Spleen (tissue), 11 donors: Measurements from ENCODE around the gene CYTH2. TPM values are rescaled to one million over a fixed set of nuclear protein-coding genes. Genes with fewer than 3 reads are reported as not detected.
"Not testable (repeated sequence)": the region's sequence is repeated elsewhere in the genome, so short reads cannot be mapped to it uniquely, and the experiment has no call there.

Source experiments
- DNase-seq: peaks from one replicate; pipeline ENCODE4 v3.0.0-alpha.2; 2020
- H3K27ac ChIP-seq, 8 donors: fragments of 200-600 bp; sonication (generic) in 7 of 8; 1 replicate in 4 of 8; 2 replicates in 4 of 8; pipeline versions ENCODE4 v1.5.0 to v1.8.0; 2016 to 2021; ENCODE audit warnings: inconsistent platforms in 4 of 8, mild to moderate bottlenecking in 4 of 8, moderate library complexity in 1 of 8
- H3K27me3 ChIP-seq, 7 donors: fragments of 200-600 bp; sonication (generic) in 6 of 7; replicated peaks in 1 of 7; 1 replicate in 4 of 7; 2 replicates in 3 of 7; pipeline versions ENCODE4 v1.5.0 to v1.8.0; 2016 to 2021; ENCODE audit warnings: inconsistent platforms in 3 of 7, mild to moderate bottlenecking in 1 of 7
- H3K36me3 ChIP-seq, 6 donors: fragments of 200-600 bp; sonication (generic) in 5 of 6; 1 replicate in 4 of 6; 2 replicates in 2 of 6; pipeline versions ENCODE4 v1.5.0 to v1.8.0; 2016 to 2021; ENCODE audit warnings: inconsistent platforms in 2 of 6
- H3K4me1 ChIP-seq, 6 donors: fragments of 200-600 bp; sonication (generic) in 5 of 6; 1 replicate in 3 of 6; 2 replicates in 3 of 6; pipeline versions ENCODE4 v1.5.0 to v1.8.0; 2016 to 2021; ENCODE audit warnings: inconsistent platforms in 3 of 6
- H3K4me3 ChIP-seq, 8 donors: fragments of 200-600 bp; sonication (generic) in 7 of 8; 1 replicate in 4 of 8; 2 replicates in 4 of 8; pipeline versions ENCODE4 v1.5.0 to v1.8.0; 2016 to 2021; ENCODE audit warnings: inconsistent platforms in 4 of 8, mild to moderate bottlenecking in 4 of 8, moderate library complexity in 2 of 8
- H3K9me3 ChIP-seq, 8 donors: fragments of 200-600 bp; sonication (generic) in 7 of 8; 1 replicate in 4 of 8; 2 replicates in 4 of 8; pipeline versions ENCODE4 v1.5.0 to v1.8.0; 2016 to 2021; ENCODE audit warnings: inconsistent platforms in 4 of 8
- POLR2A ChIP-seq, 3 donors: fragments of 450-650 bp; IDR thresholded peaks; one replicate each; pipeline ENCODE4 v1.5.1; 2017; ENCODE audit warnings: antibody characterized with exemption in 3 of 3, mild to moderate bottlenecking in 1 of 3
- POLR2AphosphoS5 ChIP-seq, 3 donors: sonication (generic); formaldehyde crosslinking; IDR thresholded peaks; one replicate each; pipeline ENCODE4 v1.5.1; 2017; ENCODE audit warnings: antibody characterized with exemption in 3 of 3
- WGBS, 5 donors: extraction: QIAGEN DNeasy Blood & Tissue Kit in 3 of 5; methylation state at CpG; one replicate each; pipeline versions ENCODE4 v1.1.5 to v1.1.7; 2013 to 2018; 5-methylcytosine and 5-hydroxymethylcytosine counted together
- intact Hi-C: fragments of 100-400 bp; cut with DNase I; formaldehyde crosslinking; loops from one replicate; pipeline ENCODE4 v1.15.0; 2023; ENCODE audit warnings: low total_unique reads
- polyA plus RNA-seq, 3 donors: library from polyadenylated mRNA; stranded (reverse); fragments of 200-250 nt; gene quantifications; one replicate each; pipeline ENCODE4 v1.2.1, GENCODE V29; 2013
- total RNA-seq, 7 donors: library from RNA; depleted of rRNA in 3 of 7; stranded (reverse); fragments of >200 nt in 3 of 7; fragmentation: NEBNext Ultra II Directional in 4 of 7; extraction: Animal tissue kit (Norgen Biotek cat#: 25700) in 4 of 7; gene quantifications; one replicate each; pipeline versions ENCODE4 v1.1.0 to v1.2.1, GENCODE V29; 2016 to 2021
- TF ChIP-seq, protein P1 (sequence below), 11 experiments: fragments of 200-600 bp in 7 of 11; fragments of 450-650 bp in 4 of 11; sonication (generic) in 4 of 11; IDR thresholded peaks in 8 of 11; conservative IDR thresholded peaks in 3 of 11; 1 replicate in 7 of 11; 2 replicates in 4 of 11; pipeline versions ENCODE4 v1.4.0 to v1.8.0; 2016 to 2021; ENCODE audit warnings: antibody characterized with exemption in 11 of 11, inconsistent platforms in 4 of 11, mild to moderate bottlenecking in 1 of 11
- donor health status: healthy with polysubstance abuse.
- donor health status: DM: no; HTN: no; CAD: no; lungs with moderate emphysema.
- donor health status: DM: no; HTN: no; CAD: no.
- donor health status: Bipolar disorder and iron deficiency.
- donor health status: healthy.
- donor health status: DM: no; HTN: no; CAD: no.
- donor health status: DM: yes; HTN: yes; CAD: no.

Gene CYTH2
- total and polyA plus RNA-seq, 10 donors, result 22.6 to 66.4 (median 40.7) TPM

DNA sequence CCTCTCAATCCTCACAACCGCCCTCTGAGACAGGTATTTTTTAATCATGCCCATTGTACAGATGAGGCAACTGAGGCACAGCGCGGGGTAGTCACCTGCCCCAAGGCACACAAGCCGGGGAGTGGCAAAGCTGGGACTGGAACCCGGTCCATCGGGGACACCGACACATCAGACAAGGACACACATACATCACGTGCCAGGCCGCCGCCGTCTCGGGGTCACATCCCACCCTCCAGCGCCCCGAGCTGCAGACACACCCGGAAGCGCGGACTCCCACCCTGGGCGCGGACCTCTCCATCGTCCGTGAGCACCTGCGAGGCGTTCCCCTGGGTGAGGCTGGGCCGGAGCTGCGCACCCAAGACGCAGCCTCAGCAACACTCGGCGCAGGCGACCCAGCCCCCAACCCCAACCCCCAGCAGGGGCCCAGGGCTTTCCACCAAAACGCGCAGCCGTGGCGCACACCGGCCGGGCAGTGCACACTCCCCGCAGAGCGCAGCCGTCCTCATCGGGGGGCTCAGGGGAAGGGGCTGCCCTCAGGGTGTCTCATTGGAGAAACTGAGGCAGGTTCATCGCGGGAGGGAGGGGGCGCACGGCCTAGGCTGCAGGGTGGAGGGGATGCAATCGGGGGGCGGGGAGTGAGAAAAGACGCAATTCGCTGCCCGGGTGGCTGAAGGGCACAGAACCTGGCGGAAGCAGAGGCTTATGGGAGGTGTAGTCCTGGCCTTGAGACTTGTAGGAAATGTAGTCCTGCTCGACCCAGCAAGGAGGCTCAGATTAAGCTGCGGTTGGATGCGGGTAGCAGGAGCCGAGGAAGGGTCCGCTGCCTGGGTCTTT lies 44.3 kb downstream of the CYTH2 start:
- Histone ChIP-seq H3K27me3 (peaks cover 0 to 51% (median 32%) of the 10 kb centered on the region in 7 donors), H3K4me1 (peaks cover 5 to 42% (median 38%) of the 10 kb centered on the region in 6 donors), H3K4me3 (peak overlapping the region; percentile 42 to 81 (median 58)), H3K27ac (peak overlapping the region in 7 of 8 donors; percentile 5 to 83 (median 73)), H3K9me3 (no peaks in the 10 kb centered on the region), H3K36me3 (no peaks in the 10 kb centered on the region)
- TF ChIP-seq, protein P1, sequence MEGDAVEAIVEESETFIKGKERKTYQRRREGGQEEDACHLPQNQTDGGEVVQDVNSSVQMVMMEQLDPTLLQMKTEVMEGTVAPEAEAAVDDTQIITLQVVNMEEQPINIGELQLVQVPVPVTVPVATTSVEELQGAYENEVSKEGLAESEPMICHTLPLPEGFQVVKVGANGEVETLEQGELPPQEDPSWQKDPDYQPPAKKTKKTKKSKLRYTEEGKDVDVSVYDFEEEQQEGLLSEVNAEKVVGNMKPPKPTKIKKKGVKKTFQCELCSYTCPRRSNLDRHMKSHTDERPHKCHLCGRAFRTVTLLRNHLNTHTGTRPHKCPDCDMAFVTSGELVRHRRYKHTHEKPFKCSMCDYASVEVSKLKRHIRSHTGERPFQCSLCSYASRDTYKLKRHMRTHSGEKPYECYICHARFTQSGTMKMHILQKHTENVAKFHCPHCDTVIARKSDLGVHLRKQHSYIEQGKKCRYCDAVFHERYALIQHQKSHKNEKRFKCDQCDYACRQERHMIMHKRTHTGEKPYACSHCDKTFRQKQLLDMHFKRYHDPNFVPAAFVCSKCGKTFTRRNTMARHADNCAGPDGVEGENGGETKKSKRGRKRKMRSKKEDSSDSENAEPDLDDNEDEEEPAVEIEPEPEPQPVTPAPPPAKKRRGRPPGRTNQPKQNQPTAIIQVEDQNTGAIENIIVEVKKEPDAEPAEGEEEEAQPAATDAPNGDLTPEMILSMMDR (IDR thresholded peaks at IDR 0.05 in 8 of 11, conservative IDR thresholded peaks at IDR 0.05 in 3 of 11), result no peak
- TF ChIP-seq POLR2A (IDR thresholded peaks at IDR 0.05) (no peak), POLR2AphosphoS5 (IDR thresholded peaks at IDR 0.05) (peak; percentile 54 to 67 (median 65))
- DNase-seq, result peak; percentile 91
- WGBS, 5 donors, result 2 to 5% (median 3%) methylated on average over 27 to 54 of the region's 54 CpGs
- intact Hi-C loops, result no loop called here

DNA sequence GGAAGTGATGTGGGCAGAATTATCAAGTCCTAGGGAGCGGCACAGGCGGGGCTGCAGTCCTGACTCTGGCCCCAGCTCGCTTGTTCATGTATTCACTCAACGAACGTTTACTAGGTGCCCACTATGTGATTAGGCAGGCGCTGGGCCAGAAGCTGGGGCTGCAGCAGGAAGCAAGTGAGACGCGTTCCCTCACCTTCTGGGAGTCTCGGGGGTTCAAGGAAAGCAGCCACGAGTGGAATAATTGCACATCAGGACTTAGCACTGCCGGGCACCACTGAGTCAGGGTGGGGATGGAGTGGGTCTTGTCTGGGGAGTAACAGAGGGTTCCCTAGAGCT lies 44.9 kb downstream of the CYTH2 start:
- peaks cover 0 to 51% (median 32%) of the 10 kb centered on the region in 7 donors for H3K27me3 ChIP-seq
- intact Hi-C loops, result no loop called here
- H3K4me3 ChIP-seq, result peak overlapping the region in 5 of 8 donors; percentile 57 to 81 (median 68)
- DNase-seq, result no peak
- TF ChIP-seq, protein P1 (IDR thresholded peaks at IDR 0.05 in 8 of 11, conservative IDR thresholded peaks at IDR 0.05 in 3 of 11), result no peak
- H3K4me1 ChIP-seq, result peaks cover 5 to 42% (median 38%) of the 10 kb centered on the region in 6 donors
- no peaks in the 10 kb centered on the region for H3K9me3 ChIP-seq
- no peaks in the 10 kb centered on the region for H3K36me3 ChIP-seq
- 44 to 56% (median 50%) methylated on average over 11 of the region's 11 CpGs for WGBS, 5 donors
- peak overlapping the region in 1 of 8 donors; percentile 83 for H3K27ac ChIP-seq

DNA sequence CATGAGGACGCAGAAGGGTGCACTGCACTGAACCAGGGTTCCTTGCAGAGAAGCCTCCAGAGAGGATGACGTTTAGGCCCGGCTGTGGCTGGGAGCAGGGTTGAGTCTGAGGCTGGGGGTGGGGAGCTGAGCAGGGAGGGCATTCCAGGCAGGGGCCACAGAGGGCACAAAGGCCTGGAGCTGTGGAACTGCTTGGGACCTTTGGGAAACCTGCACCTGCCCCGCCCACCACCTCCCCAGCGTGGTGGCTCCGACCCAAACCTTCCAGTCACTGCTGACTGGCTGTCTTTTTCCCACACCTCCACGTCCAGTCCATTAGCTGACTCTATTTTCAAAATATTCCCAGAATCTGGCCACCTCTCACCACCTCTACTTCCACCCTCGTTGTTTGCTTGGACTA lies 47.4 kb downstream of the CYTH2 start:
- intact Hi-C loops, result no loop called here
- Histone ChIP-seq H3K4me1 (peaks cover 0 to 28% (median 26%) of the 10 kb centered on the region in 6 donors), H3K9me3 (no peaks in the 10 kb centered on the region), H3K27ac (no peak overlapping the region), H3K4me3 (no peak overlapping the region), H3K36me3 (no peaks in the 10 kb centered on the region), H3K27me3 (peaks cover 0 to 28% (median 21%) of the 10 kb centered on the region in 7 donors)
- WGBS, 5 donors, result 75 to 91% (median 81%) methylated on average over 8 of the region's 8 CpGs
- DNase-seq, result no peak
- TF ChIP-seq POLR2AphosphoS5 (IDR thresholded peaks at IDR 0.05) (no peak), POLR2A (IDR thresholded peaks at IDR 0.05) (no peak)
- TF ChIP-seq, protein P1 (IDR thresholded peaks at IDR 0.05 in 8 of 11, conservative IDR thresholded peaks at IDR 0.05 in 3 of 11), result no peak

DNA sequence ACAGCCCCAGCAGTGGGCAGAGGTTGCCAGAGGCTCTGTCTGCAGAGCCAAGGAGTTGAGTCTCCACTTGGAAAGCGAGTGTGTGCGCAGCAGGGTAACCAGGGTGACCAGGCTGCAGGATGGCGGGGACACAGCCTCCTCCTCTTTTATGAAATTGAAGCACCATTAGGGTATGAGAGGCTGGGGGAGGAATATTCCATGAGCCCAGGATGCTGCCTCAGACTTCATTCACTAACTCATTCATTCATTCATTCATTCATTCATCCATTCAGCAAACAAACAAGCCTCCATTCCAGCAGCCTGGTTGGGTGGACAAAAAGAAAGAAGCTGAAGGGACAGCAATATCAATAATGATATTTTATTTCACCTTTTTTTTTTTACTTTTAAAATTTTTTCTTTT lies 49.0 kb downstream of the CYTH2 start:
- no peak for DNase-seq
- H3K27ac ChIP-seq, result no peak overlapping the region
- peaks cover 0 to 12% (median 9%) of the 10 kb centered on the region in 6 donors for H3K4me1 ChIP-seq
- 71 to 88% (median 78%) methylated on average over 3 of the region's 3 CpGs for WGBS, 5 donors
- no peak for TF ChIP-seq POLR2AphosphoS5 (IDR thresholded peaks at IDR 0.05)
- TF ChIP-seq, protein P1 (IDR thresholded peaks at IDR 0.05 in 8 of 11, conservative IDR thresholded peaks at IDR 0.05 in 3 of 11), result no peak
- TF ChIP-seq POLR2A (IDR thresholded peaks at IDR 0.05), result no peak
- H3K36me3 ChIP-seq, result no peaks in the 10 kb centered on the region
- peaks cover 0 to 11% (median 6%) of the 10 kb centered on the region in 7 donors for H3K27me3 ChIP-seq
- no peaks in the 10 kb centered on the region for H3K9me3 ChIP-seq
- intact Hi-C loops, result no loop called here
- no peak overlapping the region for H3K4me3 ChIP-seq

DNA sequence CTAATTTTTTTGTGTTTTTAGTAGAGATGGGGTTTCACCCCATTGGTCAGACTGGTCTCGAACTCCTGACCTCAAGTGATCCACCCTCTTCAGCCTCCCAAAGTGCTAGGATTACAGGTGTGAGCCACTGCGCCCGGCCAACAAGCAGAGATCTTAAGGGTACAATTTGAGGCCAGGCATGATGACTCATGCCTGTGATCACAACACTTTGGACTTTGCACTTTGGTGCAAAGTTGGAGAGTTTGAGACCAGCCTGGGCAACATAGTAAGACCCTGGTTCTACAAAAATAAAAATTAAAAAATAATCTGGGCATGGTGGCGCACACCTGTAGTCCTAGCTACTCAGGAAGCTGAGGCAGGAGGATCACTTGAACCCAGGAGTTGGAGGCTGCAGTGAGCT lies 50.3 kb downstream of the CYTH2 start:
- 82 to 93% (median 90%) methylated on average over 4 of the region's 4 CpGs for WGBS, 5 donors
- DNase-seq, H3K9me3 ChIP-seq, H3K4me3 ChIP-seq, H3K27me3 ChIP-seq, H3K4me1 ChIP-seq, H3K27ac ChIP-seq, H3K36me3 ChIP-seq, intact Hi-C loops: not testable (repeated sequence)
